Fibroblast of villous mesenchyme (primary cell): ENCODE measurements around the gene DNMBP. TPM values are rescaled to one million over a fixed set of nuclear protein-coding genes. Genes with fewer than 3 reads are reported as not detected.

Experiments used
- DNase-seq: peaks from one replicate; pipeline ENCODE4 v3.0.0-alpha.2; 2010; ENCODE audit warnings: low read depth
- H3K4me3 ChIP-seq: 2 replicates; pipeline ENCODE4 v1.5.1; 2011; ENCODE audit warnings: low read depth, mild to moderate bottlenecking, low read length
- total RNA-seq: library from RNA; depleted of rRNA; stranded (reverse); fragments of >200 nt; gene quantifications from 2 replicates; pipeline ENCODE4 v1.2.3, GENCODE V29; 2012
- TF ChIP-seq, protein P1 (sequence below): IDR thresholded peaks from 2 replicates; pipeline ENCODE4 v1.5.1; 2012; ENCODE audit warnings: low read depth, mild to moderate bottlenecking, low read length; ENCODE audit not compliant: insufficient read depth

DNMBP gene
- total RNA-seq, 1 donor, result 27.6 TPM

DNA sequence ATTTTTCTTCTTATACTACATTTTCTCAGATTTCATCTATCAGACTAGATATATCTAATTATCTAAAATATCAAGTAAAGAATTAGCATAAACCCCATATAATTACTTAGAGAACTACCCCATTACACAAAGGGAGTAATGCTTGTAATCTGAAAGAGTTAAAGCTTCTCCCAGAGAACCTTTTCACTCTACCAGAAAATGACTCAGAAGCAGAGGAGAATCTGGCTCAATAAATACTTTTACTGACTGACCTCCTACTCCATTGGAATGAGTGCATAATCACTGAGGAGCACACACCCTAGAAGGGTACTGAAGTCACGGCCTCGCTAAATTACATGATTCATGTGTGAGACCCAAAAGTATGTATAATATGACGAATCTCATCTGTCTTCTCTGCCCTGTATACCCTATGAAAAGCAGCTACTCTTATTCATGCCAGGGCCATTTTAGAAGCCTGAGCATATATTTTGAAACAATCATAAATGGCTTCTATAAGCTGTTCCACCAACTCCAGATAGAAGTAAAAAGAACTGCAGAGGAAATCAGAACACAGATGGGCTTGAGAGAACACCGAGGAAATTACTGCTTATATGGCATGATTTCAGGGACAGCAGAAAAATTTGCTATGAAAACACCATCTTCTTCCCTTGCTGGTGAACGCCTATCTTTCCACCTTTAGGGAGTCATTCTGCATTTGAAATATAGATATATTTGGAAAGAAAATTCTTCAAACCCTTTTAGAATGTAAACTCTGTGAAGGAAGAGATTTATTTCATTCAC is 32.7 kb downstream of the DNMBP start:
- H3K4me3 ChIP-seq, result peak overlapping the region; percentile 31
- TF ChIP-seq, protein P1, sequence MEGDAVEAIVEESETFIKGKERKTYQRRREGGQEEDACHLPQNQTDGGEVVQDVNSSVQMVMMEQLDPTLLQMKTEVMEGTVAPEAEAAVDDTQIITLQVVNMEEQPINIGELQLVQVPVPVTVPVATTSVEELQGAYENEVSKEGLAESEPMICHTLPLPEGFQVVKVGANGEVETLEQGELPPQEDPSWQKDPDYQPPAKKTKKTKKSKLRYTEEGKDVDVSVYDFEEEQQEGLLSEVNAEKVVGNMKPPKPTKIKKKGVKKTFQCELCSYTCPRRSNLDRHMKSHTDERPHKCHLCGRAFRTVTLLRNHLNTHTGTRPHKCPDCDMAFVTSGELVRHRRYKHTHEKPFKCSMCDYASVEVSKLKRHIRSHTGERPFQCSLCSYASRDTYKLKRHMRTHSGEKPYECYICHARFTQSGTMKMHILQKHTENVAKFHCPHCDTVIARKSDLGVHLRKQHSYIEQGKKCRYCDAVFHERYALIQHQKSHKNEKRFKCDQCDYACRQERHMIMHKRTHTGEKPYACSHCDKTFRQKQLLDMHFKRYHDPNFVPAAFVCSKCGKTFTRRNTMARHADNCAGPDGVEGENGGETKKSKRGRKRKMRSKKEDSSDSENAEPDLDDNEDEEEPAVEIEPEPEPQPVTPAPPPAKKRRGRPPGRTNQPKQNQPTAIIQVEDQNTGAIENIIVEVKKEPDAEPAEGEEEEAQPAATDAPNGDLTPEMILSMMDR, result no peak
- DNase-seq, result peak; percentile 99

DNA sequence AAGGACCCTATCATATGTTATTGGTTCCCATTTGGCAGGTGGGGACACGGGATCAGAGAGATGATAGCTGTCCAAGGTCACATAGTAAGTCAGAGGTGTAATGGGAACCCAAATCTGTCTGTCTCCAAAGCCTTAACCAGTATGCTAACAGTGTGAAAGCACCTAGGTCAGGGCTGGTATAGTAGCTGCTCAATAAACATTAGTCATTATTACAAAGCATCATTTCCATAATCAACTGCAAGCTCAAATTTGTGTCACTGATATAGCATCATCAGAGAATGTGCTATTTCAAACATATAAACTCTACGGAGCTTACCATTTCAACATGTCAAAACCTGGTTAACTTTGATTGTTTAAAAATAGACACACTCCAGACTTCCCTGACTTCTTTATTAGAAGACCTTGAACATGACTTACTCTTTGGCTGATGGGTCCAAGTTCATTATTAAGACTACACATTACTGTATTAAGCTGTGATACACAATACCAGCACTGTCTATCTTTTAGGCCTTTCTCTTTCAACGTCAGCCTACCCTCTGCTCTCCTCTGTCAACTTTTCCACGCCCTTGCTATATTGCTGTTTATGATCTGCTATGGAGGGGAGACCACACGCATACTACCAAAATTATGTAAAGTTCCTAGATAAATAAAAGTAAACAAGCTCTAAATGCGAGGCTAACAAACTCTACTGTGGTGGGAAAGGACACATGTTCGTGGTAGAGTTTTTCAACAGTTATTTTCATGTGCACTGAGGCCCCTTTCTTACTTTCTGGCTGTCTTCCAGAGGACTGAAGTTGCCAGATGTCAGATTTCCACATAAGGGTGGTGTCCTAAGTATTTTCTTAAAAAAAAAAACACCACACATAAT is 33.6 kb downstream of the DNMBP start:
- peak; percentile 98 for DNase-seq
- TF ChIP-seq, protein P1, result no peak
- peak overlapping the region; percentile 0 for H3K4me3 ChIP-seq

DNA sequence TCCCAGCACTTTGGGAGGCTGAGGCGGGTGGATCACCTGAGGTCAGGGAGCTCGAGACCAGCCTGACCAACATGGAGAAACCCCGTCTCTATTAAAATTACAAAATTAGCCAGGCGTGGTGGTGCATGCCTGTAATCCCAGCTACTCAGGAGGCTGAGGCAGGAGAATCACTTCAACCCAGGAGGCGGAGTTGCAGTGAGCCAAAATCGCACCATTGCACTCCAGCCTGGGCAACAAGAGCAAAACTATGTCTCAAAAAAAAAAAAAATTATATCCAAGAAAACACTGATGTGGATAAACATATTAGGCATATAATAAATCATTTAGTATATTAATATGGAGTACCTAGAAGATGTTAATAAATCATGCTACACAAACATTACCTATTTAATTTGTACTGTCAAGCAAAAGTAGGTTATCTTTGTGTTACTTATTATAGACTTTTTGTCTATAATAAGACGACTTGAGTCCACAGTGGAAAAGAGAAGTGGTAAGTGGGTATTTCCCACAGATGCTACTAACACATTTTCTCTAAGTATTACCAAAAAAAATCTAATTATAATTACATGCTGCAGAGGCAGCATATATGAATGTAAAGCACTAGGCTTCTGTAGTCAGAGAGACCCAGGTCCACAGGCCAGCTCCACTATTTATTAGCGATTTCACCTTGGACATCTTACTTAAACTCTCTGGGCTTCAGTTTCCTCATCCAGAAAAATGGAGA is 34.5 kb downstream of the DNMBP start:
- TF ChIP-seq, protein P1, result no peak
- no peak overlapping the region for H3K4me3 ChIP-seq
- no peak for DNase-seq

DNA sequence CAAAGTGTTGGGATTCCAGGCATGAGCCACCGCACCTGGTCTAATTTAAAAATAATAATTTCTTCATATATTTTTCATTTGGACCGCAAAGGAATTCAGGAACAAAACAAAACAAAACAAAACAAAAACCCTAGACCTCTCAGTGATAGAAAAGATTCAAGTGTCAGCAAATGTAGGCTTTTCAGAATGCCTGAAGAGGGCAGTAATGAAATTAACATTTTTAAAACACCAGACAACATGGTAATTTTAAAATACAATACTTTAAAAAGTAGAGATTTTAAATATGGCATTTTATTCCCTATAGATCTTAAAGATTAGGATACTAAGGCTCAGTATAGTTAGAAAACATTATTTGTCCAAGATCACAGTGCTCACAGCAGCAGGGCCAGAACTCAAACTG is 36.6 kb downstream of the DNMBP start:
- TF ChIP-seq, protein P1, result peak; percentile 41
- no peak overlapping the region for H3K4me3 ChIP-seq
- no peak for DNase-seq

DNA sequence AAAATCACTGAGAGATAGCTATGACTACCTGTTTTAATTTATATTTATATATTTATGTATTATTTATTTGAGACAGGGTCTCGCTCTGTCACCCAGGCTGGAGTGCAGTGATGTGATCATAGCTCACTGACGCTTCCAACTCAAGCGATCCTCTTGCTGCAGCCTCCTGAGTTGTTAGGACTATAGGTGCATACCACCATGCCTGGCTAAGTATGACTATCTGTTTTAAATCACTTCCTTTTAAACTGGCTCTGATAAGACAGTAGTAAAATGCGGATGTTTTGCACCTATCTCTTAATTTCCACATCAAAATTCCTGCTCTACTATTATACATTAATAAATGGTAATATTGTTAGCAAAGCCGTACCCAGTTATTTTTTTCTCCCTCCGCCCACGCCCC is 41.8 kb downstream of the DNMBP start:
- H3K4me3 ChIP-seq, result no peak overlapping the region
- DNase-seq, result no peak
- TF ChIP-seq, protein P1, result no peak

DNA sequence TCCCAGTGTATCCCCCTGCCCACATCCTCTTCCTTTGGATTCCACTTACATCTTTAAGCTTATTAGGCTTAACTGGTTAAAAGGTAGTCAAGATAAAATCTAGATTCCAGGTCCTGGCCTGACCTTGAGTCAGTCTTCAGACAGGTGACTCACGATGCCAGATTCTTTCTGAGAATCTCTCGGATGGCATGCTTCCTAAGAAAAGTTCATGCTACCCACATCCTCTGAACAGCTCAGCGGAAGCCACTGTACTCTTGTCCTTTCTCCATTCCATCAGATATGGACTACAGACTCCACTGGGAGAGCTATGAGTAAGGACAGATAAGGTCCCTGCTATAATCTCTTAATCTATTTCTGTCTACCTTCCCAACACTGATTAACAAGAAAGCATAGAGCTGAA is 43.4 kb downstream of the DNMBP start:
- TF ChIP-seq, protein P1, result no peak
- no peak overlapping the region for H3K4me3 ChIP-seq
- DNase-seq, result peak; percentile 96
